ENCODE measurements around the gene CNTN1.

CNTN1 gene

GRCh38 chr12:40864891-40865290, 172.7 kb downstream of the CNTN1 start:
- no peak for DNase-seq

- DNase-seq, result no peak
These were observed 178.7 kb downstream of the CNTN1 start for GRCh38 chr12:40870981-40871380.

DNA sequence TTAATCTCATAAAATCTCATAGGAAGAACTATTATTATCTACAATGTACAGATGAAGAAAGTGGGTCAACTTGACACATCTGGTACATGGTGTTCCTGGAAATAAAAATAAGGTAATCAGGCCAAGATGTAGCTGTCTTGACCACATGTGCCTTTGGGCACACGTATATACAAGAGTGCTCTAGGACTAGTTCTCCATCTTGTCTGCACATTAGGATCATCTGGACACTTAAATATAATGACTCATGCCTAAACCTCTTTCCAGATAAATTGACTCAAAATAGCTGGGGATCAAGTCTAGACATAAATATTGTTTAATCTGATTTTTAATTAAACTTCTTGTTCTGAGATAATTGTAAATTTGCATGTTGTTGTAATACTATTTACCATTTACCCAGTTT, 182.6 kb downstream of the CNTN1 start:
- no peak for DNase-seq

DNA sequence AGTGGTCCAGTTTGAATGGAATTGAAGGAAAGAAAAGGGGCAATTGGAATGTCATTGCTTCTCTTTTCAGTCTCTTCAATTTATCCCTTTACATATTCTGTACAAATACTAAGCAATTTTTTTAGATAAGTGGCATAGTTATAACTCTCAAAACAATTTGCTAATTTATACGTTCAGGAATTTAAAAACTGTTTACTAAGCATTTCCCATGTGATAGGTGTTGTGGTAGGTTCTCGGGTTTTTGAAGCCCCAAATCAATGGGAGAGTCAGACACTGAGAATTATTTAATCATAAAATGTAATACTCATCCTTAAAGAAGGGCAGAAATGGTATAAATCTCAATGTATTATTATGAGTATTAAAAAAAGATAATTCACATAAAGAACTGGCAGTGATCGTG, 197.1 kb downstream of the CNTN1 start:
- no peak for DNase-seq

- DNase-seq, result no peak
These were observed 200.3 kb downstream of the CNTN1 start for GRCh38 chr12:40892528-40892927.

DNA sequence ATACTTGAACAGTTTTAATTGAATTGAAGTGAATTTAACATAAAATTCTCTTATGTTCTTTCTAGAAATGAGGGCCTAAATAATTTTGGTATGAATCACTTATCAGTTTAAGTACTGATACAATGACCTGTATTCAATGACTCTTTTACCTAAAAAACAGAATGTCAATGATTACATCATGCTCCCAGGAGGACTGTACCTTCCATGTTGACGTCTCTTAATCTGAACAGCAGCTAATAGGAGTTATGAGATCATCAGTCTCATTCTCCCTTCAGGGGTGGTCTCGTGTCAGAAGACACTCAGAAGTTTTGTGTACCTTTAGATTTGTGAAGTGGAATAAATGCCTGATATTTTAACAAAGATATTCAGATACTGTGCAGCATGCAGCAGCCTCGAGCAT, 206.3 kb downstream of the CNTN1 start:
- DNase-seq, result no peak

DNA sequence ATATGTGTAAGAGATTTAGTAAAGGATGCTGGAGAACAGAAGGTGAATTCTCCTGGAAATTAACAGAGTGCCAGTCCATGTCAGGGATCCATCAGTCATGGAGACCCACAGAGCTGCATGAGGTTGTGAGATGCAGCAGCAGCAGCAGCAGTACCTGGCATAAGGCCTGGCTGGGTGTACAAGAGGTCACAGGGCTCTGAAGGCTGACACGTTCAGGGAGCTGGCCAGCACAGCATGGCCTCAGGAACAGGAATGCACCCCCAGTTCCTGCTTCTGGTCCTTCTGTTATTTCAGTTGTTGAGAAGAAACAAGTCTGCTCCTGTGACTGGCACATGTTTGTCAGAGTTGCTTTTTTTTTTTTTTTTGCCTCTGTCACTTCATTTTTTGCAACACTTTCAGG, 210.8 kb downstream of the CNTN1 start:
- no peak for DNase-seq

DNA sequence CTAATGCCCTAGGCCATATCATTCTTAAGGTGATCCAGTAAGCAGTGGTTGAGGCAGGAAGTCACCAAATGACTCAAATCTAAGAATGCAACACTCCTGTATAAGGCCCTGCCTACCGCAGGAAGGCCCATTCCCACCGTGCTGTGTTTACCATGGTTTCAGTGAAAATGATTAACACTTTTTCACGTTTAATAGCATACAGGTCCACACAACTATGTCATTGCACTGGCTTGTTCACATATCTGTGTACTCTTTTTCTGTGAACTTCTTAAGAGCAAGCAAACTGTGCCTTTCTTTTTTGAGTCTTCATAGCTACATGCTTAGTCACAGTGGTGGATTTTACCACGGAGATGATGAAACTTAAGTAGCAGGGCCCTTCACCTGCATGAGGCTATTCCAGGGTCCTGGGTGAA, 214.9 kb downstream of the CNTN1 start:
- DNase-seq, result no peak

DNA sequence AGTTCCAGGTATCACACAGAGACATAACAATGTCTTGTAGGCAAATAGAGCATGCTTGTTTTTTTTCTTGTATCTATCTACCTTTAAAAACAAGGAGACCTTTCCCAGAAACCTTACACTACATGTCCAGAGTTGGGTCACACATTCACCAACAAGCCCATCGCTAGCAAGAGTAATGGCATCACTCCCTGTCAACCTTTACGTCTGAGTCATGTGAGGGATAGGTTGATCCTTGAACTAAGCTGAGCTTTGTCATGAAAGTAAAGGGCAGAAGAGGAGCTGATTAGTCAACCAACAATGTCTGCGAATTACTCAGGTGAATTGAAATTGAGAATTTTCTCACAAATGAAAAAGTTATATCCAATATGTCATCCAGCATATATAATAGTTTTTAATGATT, 219.4 kb downstream of the CNTN1 start:
- DNase-seq, result no peak

DNA sequence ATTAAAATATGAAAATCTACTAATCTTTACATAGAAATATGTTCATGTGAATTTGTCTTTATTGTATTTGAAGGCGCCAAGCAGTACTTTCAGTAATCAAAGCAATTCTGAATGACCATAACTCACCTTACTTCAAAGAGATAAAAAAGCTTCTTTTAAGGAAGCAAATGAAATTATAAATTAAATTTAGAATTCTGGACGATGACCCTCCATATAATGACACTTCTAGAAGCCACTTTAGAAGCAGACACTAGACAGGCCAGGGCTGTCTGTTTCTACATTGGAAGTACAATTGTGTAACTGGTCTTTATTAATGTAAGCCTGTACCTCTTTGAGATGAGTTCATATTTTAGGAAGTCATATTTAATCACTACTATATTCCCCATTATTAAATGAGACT, 222.9 kb downstream of the CNTN1 start:
- no peak for DNase-seq

DNA sequence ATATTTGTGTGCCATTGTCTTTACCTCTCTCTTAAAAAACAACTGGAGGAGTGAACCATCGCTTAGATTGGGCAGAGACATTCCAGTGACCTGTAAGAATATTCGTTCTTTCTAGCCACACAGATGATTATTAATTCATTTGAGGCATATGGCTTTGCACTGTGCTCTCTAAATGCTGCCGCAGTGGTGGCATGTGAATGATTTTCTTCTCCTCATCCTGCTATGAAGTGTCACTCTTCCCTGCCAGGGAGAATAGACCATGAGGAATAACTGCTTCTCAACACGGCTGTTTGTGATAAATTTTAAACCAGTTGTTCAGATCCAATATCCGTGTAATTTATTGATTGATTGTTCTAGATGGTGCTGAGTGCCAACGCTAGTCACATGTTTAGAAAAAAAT, 225.3 kb downstream of the CNTN1 start:
- no peak for DNase-seq

DNA sequence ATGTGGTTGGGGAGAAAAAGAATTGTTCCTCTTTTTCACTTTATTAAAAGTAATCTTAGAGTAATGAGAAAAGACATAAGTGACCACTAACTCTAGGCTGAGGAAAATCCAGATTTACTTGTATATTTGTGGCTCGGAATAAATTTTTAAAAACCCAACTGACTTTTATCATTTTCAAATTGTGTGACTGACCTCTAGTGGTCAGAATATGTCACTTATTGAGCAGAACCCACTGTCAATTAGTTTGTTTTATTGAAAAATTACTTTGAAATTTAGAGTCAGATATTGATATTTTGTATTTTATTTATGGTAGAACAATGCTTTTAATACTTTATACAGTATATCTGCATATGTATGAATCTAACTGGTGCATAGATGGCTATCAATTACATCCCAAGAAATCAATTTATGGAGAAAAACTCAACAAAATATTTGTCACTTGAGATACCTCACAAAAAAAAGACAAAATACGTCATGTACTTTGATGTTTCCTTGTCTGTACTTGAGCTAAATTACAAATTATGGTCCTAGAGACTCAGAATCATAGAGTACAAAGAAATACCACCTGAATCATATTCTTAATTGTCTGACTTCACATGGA, 229.4 kb downstream of the CNTN1 start:
- DNase-seq, result no peak

- DNase-seq, result no peak
These were observed 245.7 kb downstream of the CNTN1 start for GRCh38 chr12:40937891-40938290.

DNA sequence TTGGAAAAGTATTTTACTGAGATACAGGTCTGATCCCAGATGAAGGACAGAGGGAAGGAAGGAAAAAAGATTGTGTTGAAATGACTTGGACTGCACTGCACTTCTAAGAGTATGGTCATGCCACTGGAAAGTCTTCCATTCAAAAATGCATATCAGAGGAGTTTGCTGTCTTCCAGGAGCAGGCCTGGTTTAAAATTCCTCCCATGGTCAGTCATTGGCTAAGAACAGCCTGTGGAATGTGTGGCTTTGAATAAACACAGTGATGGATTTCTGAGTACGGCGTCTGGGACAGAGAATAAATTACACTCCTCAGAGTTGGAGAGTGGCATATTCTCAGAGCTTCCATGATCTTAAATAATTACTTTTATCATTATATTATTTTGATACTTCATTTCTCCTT, 250.1 kb downstream of the CNTN1 start:
- DNase-seq, result no peak

DNA sequence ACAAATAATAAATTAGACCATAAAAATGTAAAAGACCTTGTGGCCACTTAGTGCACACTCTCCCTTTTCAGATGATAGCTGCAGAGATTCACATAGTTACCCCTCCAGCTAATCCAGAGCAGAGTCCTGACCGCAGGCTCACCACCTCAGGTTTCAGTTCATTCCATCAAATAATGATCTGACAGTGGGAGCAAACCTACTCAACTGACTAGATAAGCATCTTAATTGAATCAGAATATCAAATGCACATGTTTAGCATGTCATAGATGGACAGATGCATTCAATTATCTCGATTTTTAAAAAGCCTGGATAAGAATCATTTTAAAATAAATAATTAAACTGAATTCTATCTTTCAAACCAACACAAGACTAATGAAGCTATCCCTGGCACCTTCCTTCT, 253.5 kb downstream of the CNTN1 start:
- no peak for DNase-seq

DNA sequence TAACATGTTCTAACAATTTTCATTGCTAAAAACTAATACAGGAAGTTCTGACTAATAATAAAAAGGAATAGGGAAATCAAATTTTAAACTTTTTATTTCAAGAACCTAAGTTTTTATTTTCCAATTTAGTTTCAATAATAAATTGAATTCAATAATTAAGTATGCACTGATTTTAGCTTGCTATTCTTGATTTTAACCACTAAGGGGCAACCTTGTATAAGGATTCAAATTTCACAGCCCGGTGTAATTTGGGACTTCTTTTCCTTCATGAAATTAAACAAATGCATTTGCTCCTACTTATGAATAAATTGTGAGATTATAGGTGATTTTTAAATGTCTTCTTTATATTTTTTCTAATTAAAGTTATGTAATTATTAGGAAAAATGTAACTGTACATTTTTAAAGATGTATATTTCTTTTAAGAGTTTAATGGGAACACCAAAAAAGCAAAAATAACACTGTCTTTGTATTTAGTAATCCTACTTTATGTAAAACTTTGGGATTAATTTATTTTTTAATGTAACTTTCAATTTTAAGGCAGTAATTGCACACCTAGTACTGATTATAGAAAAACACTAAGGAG, 254.5 kb downstream of the CNTN1 start:
- DNase-seq, result peak; percentile 3

DNA sequence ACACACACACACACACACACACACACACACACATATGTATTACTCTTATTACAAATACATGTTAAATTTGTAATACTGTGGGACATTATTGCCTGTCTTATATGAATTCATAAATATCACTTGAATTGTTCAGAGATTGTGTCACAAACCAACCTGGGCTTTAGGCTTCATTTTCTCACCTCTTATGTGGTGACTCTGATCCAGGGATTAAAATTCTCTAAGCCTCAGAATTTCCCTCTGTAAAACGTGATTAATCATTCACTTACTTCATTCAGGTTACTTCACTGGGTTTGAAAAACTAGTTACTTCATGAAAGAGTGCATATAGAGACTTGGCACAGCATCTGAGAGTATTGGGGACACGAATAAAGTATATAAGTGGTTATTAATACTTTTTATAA, 255.6 kb downstream of the CNTN1 start:
- no peak for DNase-seq

DNA sequence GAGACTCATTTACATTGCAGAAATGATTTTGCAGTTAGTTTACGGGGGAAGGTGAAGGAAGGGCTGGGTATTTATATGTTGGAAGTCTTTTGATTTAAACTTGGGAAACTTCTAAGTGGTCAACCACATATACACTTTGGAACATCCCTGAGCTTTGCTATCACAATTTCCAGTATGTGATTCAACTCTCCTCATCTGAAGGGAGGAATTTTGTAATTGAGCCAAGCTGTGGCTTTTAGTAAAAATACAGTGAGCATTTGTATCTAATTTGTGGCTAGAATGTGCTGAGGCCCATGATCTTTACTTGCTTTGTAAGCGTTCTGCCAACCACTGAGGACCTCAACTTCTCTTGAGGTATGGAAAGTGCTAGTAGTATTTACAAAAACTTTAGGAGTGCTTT, 260.8 kb downstream of the CNTN1 start:
- DNase-seq, result no peak

GRCh38 chr12:40957417-40957816, 265.2 kb downstream of the CNTN1 start:
- no peak for DNase-seq

GRCh38 chr12:40959041-40959440, 266.8 kb downstream of the CNTN1 start:
- no peak for DNase-seq

DNA sequence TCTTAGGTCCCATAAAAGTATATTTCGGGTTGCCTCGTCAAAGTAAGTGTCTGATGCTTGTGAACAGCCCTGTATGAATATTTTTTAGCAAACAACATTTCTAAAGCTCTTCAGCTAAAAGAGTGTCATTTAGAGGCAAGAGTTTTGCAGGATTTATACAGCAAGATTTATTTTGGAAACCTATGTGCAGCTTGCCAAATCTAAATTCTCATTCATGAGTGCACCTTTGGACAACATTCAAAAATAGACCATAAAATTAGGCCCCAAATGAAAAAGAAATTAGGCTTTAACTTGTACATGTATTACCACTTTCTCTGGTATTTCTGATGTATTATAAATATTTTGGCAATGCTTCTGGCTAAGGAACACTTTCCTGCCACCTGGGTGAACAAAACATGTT, 271.5 kb downstream of the CNTN1 start:
- DNase-seq, result no peak

- DNase-seq, result no peak
These were observed 277.6 kb downstream of the CNTN1 start for GRCh38 chr12:40969796-40970195.

GRCh38 chr12:40970320-40970907, 278.2 kb downstream of the CNTN1 start:
- DNase-seq, result no peak

- no peak for DNase-seq
These were observed 279.7 kb downstream of the CNTN1 start for GRCh38 chr12:40971911-40972310.

DNA sequence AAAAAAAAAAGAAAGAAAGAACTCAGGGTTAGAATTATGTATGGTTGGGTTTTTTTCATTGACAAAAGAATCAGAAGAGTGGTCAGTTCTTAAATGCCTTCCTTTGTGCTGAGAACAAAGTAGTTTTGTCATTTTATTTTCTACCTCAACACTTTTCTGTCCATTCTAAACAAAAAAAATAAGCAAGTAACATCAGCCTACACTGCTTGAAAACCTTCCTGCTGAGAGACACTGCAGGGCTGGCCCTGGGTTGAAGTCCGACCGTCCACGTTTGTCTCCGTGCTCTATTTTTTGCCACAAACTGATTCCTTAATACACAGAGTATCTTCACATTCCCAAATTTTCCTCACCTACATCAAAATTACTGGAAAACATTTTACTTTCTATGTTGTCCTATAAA, 284.3 kb downstream of the CNTN1 start:
- DNase-seq, result no peak
